ENCODE measurements around the gene CD320. TPM values are rescaled to one million over a fixed set of nuclear protein-coding genes. Genes with fewer than 3 reads are reported as not detected.

Gene CD320
- total RNA-seq, 1 donor from 2014 or later = 44.5 TPM

DNA sequence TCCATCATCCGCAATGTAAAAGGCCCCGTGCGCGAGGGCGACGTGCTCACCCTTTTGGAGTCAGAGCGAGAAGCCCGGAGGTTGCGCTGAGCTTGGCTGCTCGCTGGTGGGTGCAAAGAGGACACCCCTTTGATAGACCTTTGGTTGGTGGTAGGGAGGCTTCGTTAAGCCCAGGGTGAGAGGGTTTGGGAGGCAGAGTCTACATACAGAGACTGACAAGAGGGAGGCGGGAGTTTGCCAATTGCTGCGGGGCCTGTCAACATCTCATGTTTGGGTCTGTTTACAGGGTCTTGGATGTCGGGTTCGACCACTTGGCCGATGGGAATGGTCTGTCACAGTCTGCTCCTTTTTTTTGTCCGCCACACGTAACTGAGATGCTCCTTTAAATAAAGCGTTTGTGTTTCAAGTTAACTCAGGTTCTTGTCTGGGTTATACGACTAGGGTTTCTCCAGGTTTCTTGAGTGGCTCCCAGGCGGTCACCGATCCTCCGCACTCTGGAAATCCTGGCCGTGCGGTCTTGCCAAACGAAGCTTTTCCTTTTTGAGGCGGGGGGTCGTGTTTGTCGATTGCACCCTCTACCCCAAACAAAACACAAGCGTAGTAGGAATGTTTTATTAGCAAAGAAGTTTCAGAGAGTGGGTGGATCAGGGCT is 14.0 kb upstream of the CD320 start:
- DNase-seq (ENCODE audit: extremely low spot score, unreplicated experiment) = no peak
- Mint-ChIP-seq H3K4me3 (ENCODE audit: unreplicated experiment) (peak overlapping the region; percentile 99), H3K4me1 (ENCODE audit: unreplicated experiment) (peaks cover 34% of the 10 kb centered on the region), H3K27ac (ENCODE audit: unreplicated experiment) (peak overlapping the region; percentile 98), H3K36me3 (ENCODE audit: unreplicated experiment) (peaks cover 8% of the 10 kb centered on the region), H3K27me3 (ENCODE audit: unreplicated experiment) (no peaks in the 10 kb centered on the region), H3K9me3 (ENCODE audit: unreplicated experiment) (no peaks in the 10 kb centered on the region)
- TF ChIP-seq, protein P1, sequence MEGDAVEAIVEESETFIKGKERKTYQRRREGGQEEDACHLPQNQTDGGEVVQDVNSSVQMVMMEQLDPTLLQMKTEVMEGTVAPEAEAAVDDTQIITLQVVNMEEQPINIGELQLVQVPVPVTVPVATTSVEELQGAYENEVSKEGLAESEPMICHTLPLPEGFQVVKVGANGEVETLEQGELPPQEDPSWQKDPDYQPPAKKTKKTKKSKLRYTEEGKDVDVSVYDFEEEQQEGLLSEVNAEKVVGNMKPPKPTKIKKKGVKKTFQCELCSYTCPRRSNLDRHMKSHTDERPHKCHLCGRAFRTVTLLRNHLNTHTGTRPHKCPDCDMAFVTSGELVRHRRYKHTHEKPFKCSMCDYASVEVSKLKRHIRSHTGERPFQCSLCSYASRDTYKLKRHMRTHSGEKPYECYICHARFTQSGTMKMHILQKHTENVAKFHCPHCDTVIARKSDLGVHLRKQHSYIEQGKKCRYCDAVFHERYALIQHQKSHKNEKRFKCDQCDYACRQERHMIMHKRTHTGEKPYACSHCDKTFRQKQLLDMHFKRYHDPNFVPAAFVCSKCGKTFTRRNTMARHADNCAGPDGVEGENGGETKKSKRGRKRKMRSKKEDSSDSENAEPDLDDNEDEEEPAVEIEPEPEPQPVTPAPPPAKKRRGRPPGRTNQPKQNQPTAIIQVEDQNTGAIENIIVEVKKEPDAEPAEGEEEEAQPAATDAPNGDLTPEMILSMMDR (IDR thresholded peaks at IDR 0.05) = no peak

DNA sequence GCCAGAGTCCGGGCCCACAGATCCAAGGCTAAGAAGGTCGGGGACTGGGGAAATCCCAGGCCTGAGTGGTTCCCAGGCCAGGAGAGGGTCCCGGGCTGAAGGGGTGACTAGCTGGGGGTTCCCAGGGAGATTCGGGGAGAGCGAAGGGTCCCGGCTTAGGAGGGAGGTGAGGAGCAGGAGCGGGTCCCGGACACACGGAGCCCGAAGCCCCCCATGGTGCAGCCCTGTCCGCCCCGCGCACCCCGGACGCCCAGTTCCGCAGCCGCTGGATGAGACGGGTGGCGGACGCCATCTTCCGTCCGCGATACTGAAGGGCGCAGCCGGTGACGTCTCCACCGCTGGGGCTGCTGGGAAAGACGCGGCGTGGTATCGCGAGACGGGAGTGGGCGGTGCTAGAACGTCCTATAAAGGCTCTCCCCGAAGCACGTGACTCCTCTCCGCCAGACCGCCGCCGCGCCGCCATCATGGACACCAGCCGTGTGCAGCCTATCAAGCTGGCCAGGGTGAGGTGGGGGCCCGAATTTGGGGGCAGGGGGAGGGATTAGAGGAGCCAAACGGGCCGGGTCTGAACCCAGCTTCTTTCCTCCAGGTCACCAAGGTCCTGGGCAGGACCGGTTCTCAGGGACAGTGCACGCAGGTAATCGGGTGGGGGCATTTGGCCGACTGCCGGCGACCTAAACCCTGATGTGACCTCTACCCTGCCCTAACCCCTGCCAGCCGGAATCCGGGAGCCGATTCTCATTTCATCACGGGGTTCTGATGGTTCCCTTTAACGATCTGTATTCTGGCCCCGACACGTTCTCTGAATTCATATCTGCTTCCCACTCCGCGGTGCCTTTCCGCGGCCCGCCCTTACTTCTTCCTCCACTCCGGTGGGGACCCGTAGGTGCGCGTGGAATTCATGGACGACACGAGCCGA is 13.2 kb upstream of the CD320 start, which contains the start of the genes NDUFA7 and RPS28:
TSS of gene NDUFA7 (minus strand) at position 309 of the 919 bp plus-strand sequence. CDS start at position 292, 17 bp downstream.
TSS of gene RPS28 (plus strand) at position 430 of the 919 bp plus-strand sequence. CDS start at position 465, 35 bp downstream.
- TF ChIP-seq, protein P1 (IDR thresholded peaks at IDR 0.05) = peak; percentile 22
- peaks cover 34% of the 10 kb centered on the region for H3K4me1 Mint-ChIP-seq (ENCODE audit: unreplicated experiment)
- no peaks in the 10 kb centered on the region for H3K9me3 Mint-ChIP-seq (ENCODE audit: unreplicated experiment)
- peaks cover 8% of the 10 kb centered on the region for H3K36me3 Mint-ChIP-seq (ENCODE audit: unreplicated experiment)
- H3K4me3 Mint-ChIP-seq (ENCODE audit: unreplicated experiment) = peak within 1 kb of the TSS; percentile 99
- no peaks in the 10 kb centered on the region for H3K27me3 Mint-ChIP-seq (ENCODE audit: unreplicated experiment)
- DNase-seq (ENCODE audit: extremely low spot score, unreplicated experiment) = peak; percentile 99
- H3K27ac Mint-ChIP-seq (ENCODE audit: unreplicated experiment) = peak within 1 kb of the TSS; percentile 98

DNA sequence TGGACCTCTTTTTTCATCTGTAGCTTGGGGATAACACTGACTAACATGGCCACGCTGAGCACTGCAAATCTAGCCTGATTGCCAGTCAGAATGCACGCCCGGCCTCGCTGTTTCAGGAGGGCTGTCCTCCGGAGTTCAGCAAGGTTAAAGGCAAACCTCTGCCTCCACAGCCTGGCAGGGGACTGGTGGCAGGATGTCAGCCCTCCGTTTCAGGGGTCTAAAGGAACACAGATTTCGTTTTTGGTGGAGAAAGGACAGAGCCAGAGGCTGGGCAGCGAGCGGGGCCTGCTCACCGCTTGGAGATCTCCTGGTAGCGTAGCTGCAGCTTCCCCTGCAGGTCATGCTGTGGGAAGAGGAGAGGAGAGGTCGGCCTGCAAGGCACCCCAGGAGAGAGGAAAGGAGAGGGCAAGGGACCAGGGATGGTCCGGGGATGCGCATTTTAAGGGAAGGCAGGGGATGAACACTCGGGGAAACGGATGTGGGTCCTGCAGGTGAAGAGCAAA is 12.5 kb upstream of the CD320 start:
- Mint-ChIP-seq H3K36me3 (ENCODE audit: unreplicated experiment) (peaks cover 10% of the 10 kb centered on the region), H3K27me3 (ENCODE audit: unreplicated experiment) (no peaks in the 10 kb centered on the region), H3K27ac (ENCODE audit: unreplicated experiment) (peak overlapping the region; percentile 98), H3K4me1 (ENCODE audit: unreplicated experiment) (peaks cover 34% of the 10 kb centered on the region), H3K9me3 (ENCODE audit: unreplicated experiment) (no peaks in the 10 kb centered on the region), H3K4me3 (ENCODE audit: unreplicated experiment) (peak overlapping the region; percentile 99)
- DNase-seq (ENCODE audit: extremely low spot score, unreplicated experiment) = no peak
- TF ChIP-seq, protein P1 (IDR thresholded peaks at IDR 0.05) = no peak

DNA sequence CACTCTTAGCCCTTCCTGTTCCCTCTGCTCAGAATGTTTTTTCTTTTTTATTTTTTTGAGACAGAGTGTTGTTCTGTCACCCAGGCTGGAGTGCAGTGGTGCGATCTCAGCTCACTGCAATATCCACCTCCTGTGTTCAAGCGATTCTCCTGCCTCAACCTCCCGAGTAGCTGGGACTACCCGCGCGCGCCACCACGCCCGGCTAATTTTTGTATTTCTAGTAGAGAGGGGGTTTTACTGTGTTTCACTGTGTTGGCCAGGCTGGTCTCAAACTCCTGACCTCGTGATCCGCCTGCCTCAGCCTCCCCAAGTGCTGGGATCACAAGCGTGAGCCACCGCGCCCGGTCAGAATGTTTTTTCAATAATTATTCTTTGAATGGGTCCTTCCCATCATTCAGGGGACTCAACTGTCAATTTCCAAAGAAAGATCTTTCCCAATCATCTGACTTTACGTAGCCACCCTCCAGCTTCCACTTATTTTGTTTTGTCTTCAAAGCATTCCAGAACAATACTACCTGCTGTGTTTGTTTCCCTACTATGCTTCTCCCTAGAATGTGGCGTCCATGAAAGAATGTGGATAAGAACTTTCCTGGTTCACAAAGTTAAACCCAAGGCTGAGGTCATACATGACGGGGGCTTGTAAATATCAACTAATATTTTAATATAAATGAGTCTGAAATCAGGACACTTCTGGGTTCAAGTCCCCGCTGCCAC is 11.8 kb upstream of the CD320 start:
- Mint-ChIP-seq H3K27me3 (ENCODE audit: unreplicated experiment) (no peaks in the 10 kb centered on the region), H3K4me1 (ENCODE audit: unreplicated experiment) (peaks cover 34% of the 10 kb centered on the region), H3K36me3 (ENCODE audit: unreplicated experiment) (peaks cover 16% of the 10 kb centered on the region), H3K4me3 (ENCODE audit: unreplicated experiment) (peak overlapping the region; percentile 99), H3K27ac (ENCODE audit: unreplicated experiment) (peak overlapping the region; percentile 98), H3K9me3 (ENCODE audit: unreplicated experiment) (no peaks in the 10 kb centered on the region)
- DNase-seq (ENCODE audit: extremely low spot score, unreplicated experiment) = no peak
- TF ChIP-seq, protein P1 (IDR thresholded peaks at IDR 0.05) = no peak

Data from osteocyte (in vitro differentiated cells).